EH (cell line): ENCODE measurements around the gene MMAB.

ENCODE experiments used
- DNase-seq: peaks from one replicate; pipeline ENCODE4 v3.0.0-alpha.2; 2015; ENCODE audit warnings: low read depth

Gene MMAB

GRCh38 chr12:109538191-109538863 is 35.0 kb downstream of the MMAB start:
- DNase-seq: no peak

- DNase-seq: no peak
Observed at GRCh38 chr12:109537136-109537535, 36.2 kb downstream of the MMAB start.

- DNase-seq: no peak
Observed at GRCh38 chr12:109535863-109536250, 37.4 kb downstream of the MMAB start.

- DNase-seq: no peak
Observed at GRCh38 chr12:109535231-109535862, 38.0 kb downstream of the MMAB start.

- no peak for DNase-seq
Observed at GRCh38 chr12:109534456-109534855, 38.8 kb downstream of the MMAB start.

GRCh38 chr12:109533487-109533740 is 39.9 kb downstream of the MMAB start:
- DNase-seq: no peak

- DNase-seq: no peak
Observed at GRCh38 chr12:109532721-109533486, 40.4 kb downstream of the MMAB start.

- no peak for DNase-seq
Observed at GRCh38 chr12:109531411-109531810, 41.9 kb downstream of the MMAB start.

GRCh38 chr12:109529691-109530640 is 43.3 kb downstream of the MMAB start:
- DNase-seq: no peak

GRCh38 chr12:109527489-109528123 is 45.7 kb downstream of the MMAB start:
- DNase-seq: no peak

GRCh38 chr12:109525279-109525585 is 48.1 kb downstream of the MMAB start:
- DNase-seq: no peak

- DNase-seq: no peak
Observed at GRCh38 chr12:109524466-109525278, 48.6 kb downstream of the MMAB start.

GRCh38 chr12:109523504-109523903 is 49.8 kb downstream of the MMAB start:
- DNase-seq: no peak

- no peak for DNase-seq
Observed at GRCh38 chr12:109523071-109523470, 50.2 kb downstream of the MMAB start.

GRCh38 chr12:109521831-109522230 is 51.5 kb downstream of the MMAB start:
- DNase-seq: no peak

- DNase-seq: no peak
Observed at GRCh38 chr12:109519787-109520186, 53.5 kb downstream of the MMAB start.

- peak; percentile 84 for DNase-seq
Observed at GRCh38 chr12:109518820-109519665, 54.3 kb downstream of the MMAB start.

- no peak for DNase-seq
Observed at GRCh38 chr12:109517619-109518018, 55.7 kb downstream of the MMAB start.

GRCh38 chr12:109513977-109514376 is 59.3 kb downstream of the MMAB start:
- no peak for DNase-seq

- DNase-seq: no peak
Observed at GRCh38 chr12:109513051-109513450, 60.3 kb downstream of the MMAB start.
